ENCODE results near the gene HDAC3. TPM values are rescaled to one million over a fixed set of nuclear protein-coding genes. Genes with fewer than 3 reads are reported as not detected.

The HDAC3 gene
- total RNA-seq: 10 to 100 TPM; 21.1 to 29.8 TPM
- long read RNA-seq, transcript HDAC3-201 (15 exons, 1,959 nt): major isoform, 43 of 55 reads
- long read RNA-seq, partial matches to known transcripts: 1 of 55 reads
- long read RNA-seq, other reads (novel, unspliced or antisense): 11 of 55 reads

- ATAC-seq (peak; percentile 98 to 99), DNase-seq (peak; percentile 94)
- intact Hi-C loops (cut with DNase I): no loop called here
Observed at GRCh38 chr5:141636413-141637122, at the start of gene HDAC3, which contains the start of gene RELL2. Gene HDAC3 (minus strand): TSS chr5:141636849. CDS start chr5:141636790, 59 bp downstream. Gene RELL2 (plus strand): TSS chr5:141636997. CDS start chr5:141638226, 1,229 bp downstream.

- intact Hi-C loops (cut with DNase I): loop anchor here in 1 of 2 donors (5.0 kb wide), 1 partner anchor 197 kb away; no protein-coding TSS in a partner anchor
- DNase-seq (no peak), ATAC-seq (no peak)
Observed at GRCh38 chr5:141685591-141685990, 48.9 kb upstream of the HDAC3 start.

- ATAC-seq (no peak), DNase-seq (no peak)
- intact Hi-C loops (cut with DNase I): no loop called here
Observed at GRCh38 chr5:141683596-141684141, 47.0 kb upstream of the HDAC3 start.

- intact Hi-C loops (cut with DNase I): no loop called here
- peak; percentile 94 for DNase-seq
- ATAC-seq: peak; percentile 91 to 95
Observed at GRCh38 chr5:141681695-141682641, 45.3 kb upstream of the HDAC3 start, which contains the start of gene ARAP3. Gene ARAP3 (minus strand): TSS chr5:141682230. CDS start chr5:141680486, 1,744 bp downstream.

GRCh38 chr5:141681295-141681694 is 44.6 kb upstream of the HDAC3 start:
- intact Hi-C loops (cut with DNase I): no loop called here
- DNase-seq: no peak
- no peak for ATAC-seq

- ATAC-seq (peak; percentile 25 to 54), DNase-seq (peak; percentile 86)
- intact Hi-C loops (cut with DNase I): no loop called here
Observed at GRCh38 chr5:141680751-141681201, 44.1 kb upstream of the HDAC3 start.

- intact Hi-C loops (cut with DNase I): no loop called here
- DNase-seq: no peak
- no peak for ATAC-seq
Observed at GRCh38 chr5:141680178-141680577, 43.5 kb upstream of the HDAC3 start.

GRCh38 chr5:141677415-141677814 is 40.8 kb upstream of the HDAC3 start:
- intact Hi-C loops (cut with DNase I): no loop called here
- ATAC-seq (no peak), DNase-seq (no peak)

GRCh38 chr5:141675672-141676071 is 39.0 kb upstream of the HDAC3 start:
- no peak for DNase-seq

GRCh38 chr5:141674747-141675146 is 38.1 kb upstream of the HDAC3 start:
- no peak for ATAC-seq
- intact Hi-C loops (cut with DNase I): no loop called here
- DNase-seq: no peak

More at GRCh38 chr5:141675672-141676071, 39.0 kb upstream of the HDAC3 start:
- intact Hi-C loops (cut with DNase I): no loop called here
- ATAC-seq: no peak

GRCh38 chr5:141672841-141673813 is 36.5 kb upstream of the HDAC3 start:
- ATAC-seq (peak in 1 of 2 donors; percentile 32), DNase-seq (no peak)
- intact Hi-C loops (cut with DNase I): no loop called here

GRCh38 chr5:141672071-141672840 is 35.6 kb upstream of the HDAC3 start:
- intact Hi-C loops (cut with DNase I): no loop called here
- ATAC-seq (no peak), DNase-seq (no peak)

GRCh38 chr5:141669520-141669919 is 32.9 kb upstream of the HDAC3 start:
- intact Hi-C loops (cut with DNase I): no loop called here
- DNase-seq: no peak
- no peak for ATAC-seq

- intact Hi-C loops (cut with DNase I): no loop called here
- ATAC-seq (no peak), DNase-seq (no peak)
Observed at GRCh38 chr5:141668601-141669265, 32.1 kb upstream of the HDAC3 start.

GRCh38 chr5:141665995-141666940 is 29.6 kb upstream of the HDAC3 start:
- DNase-seq (no peak), ATAC-seq (no peak)
- intact Hi-C loops (cut with DNase I): no loop called here

All from left cardiac atrium (tissue), 4 donors.